Heart right ventricle (tissue), 16 donors: ENCODE results near the gene FMO5. TPM values are rescaled to one million over a fixed set of nuclear protein-coding genes. Genes with fewer than 3 reads are reported as not detected.

Experiments
- ATAC-seq, 8 donors: fragments of 200-7000 bp; cut with Tn5 transposase; one replicate each; pipeline ENCODE4 v1.9.1; 2020; ENCODE audit warnings: mild to moderate bottlenecking in 8 of 8, moderate library complexity in 8 of 8, moderate number of reproducible peaks in 1 of 8
- DNase-seq, 2 donors: peaks; one replicate each; pipeline ENCODE4 v3.0.0-alpha.2; 2020
- H3K27ac ChIP-seq, 10 donors: fragments of 200-600 bp; sonication (generic) in 2 of 10; one replicate each; pipeline versions ENCODE4 v1.5.0 to v1.8.0; 2020 to 2022; ENCODE audit warnings: mild to moderate bottlenecking in 3 of 10
- H3K27me3 ChIP-seq, 7 donors: fragments of 200-600 bp; one replicate each; pipeline ENCODE4 v1.8.0; 2021 to 2022; ENCODE audit warnings: mild to moderate bottlenecking in 2 of 7
- H3K36me3 ChIP-seq, 9 donors: fragments of 200-600 bp; sonication (generic) in 1 of 9; one replicate each; pipeline versions ENCODE4 v1.5.0 to v1.8.0; 2020 to 2022; ENCODE audit warnings: mild to moderate bottlenecking in 2 of 9
- H3K4me1 ChIP-seq, 9 donors: fragments of 200-600 bp; sonication (generic) in 1 of 9; one replicate each; pipeline versions ENCODE4 v1.5.0 to v1.8.0; 2020 to 2022; ENCODE audit warnings: mild to moderate bottlenecking in 4 of 9
- H3K4me3 ChIP-seq, 10 donors: fragments of 200-600 bp; sonication (generic) in 2 of 10; one replicate each; pipeline versions ENCODE4 v1.5.0 to v1.8.0; 2020 to 2022; ENCODE audit warnings: mild to moderate bottlenecking in 7 of 10, moderate library complexity in 2 of 10
- H3K9me3 ChIP-seq, 11 donors: fragments of 200-600 bp in 10 of 11; sonication (generic) in 2 of 11; one replicate each; pipeline versions ENCODE4 v1.5.0 to v1.8.0; 2013 to 2022; ENCODE audit warnings: mild to moderate bottlenecking in 2 of 11, control low read depth in 1 of 11, moderate library complexity in 1 of 11
- CTCF ChIP-seq, 9 donors: fragments of 200-600 bp; sonication (generic) in 2 of 9; IDR thresholded peaks; one replicate each; pipeline versions ENCODE4 v1.5.0 to v1.8.0; 2021 to 2022; ENCODE audit warnings: antibody characterized with exemption in 9 of 9, mild to moderate bottlenecking in 5 of 9, moderate library complexity in 1 of 9
- WGBS, 2 donors: extraction: QIAGEN DNeasy Blood & Tissue Kit; methylation state at CpG; one replicate each; pipeline ENCODE4 v1.1.7; 2013; ENCODE audit warnings: inconsistent platforms in 1 of 2; 5-methylcytosine and 5-hydroxymethylcytosine counted together
- intact Hi-C, 10 donors: fragments of 100-400 bp; cut with DNase I; formaldehyde crosslinking; loops; one replicate each; pipeline versions ENCODE4 v1.11.1 to v1.14.2; 2022
- polyA plus RNA-seq, 2 donors: library from polyadenylated mRNA; stranded (reverse); fragments of 200-250 nt; gene quantifications; one replicate each; pipeline ENCODE4 v1.2.3, GENCODE V29; 2013
- total RNA-seq, 10 donors: library from RNA; stranded (reverse); fragmentation: NEBNext Ultra II Directional in 3 of 10; extraction: Animal tissue kit (Norgen Biotek cat#: 25700) in 3 of 10; gene quantifications; one replicate each; pipeline versions ENCODE4 v1.2.1 to v1.2.4, GENCODE V29; 2021 to 2023
- donor health status: Arrhythmogenic right ventricular cardiomyopathy.
- donor health status: ischemic (EF 13 %, LVEDD 7.1; RV severe dilation, severe dysfunction).
- donor health status: healthy with polysubstance abuse.
- donor health status: DM: no; HTN: yes; CAD: no.
- donor health status: DM: no; HTN: no; CAD: no.
- donor health status: ischemic (EF 25% LVEDD 6.9; RV normal size, moderate dysfunction).
- donor health status: ischemic (EF 25% LVEDD 5.7; RV mildly dilated, moderate dysfunction).
- donor health status: healthy.
- donor health status: DM: yes; HTN: yes; CAD: no.
- donor health status: Ischemic cardiomyopathy.
- donor health status: ischemic (EF 35%, LVEDD 5.7; RV mildly dilated, moderate dysfunction).
- donor health status: nonischemic (EF 11% LVEDD 7.7; RV severe dilation, severe dysfunction).
- donor health status: DM: yes; HTN: yes; CAD: no.
- donor health status: PGD.
- donor health status: ischemic (EF 29% LVEDD 5.4; RV normal size, mild dysfunction).
- donor health status: nonischemic (EF 23%, LVEDD 6.1; RV moderate dilation, normal function).

Gene FMO5
- total and polyA plus RNA-seq, 12 donors, result 0.20 to 21.7 (median 0.78) TPM

- no peak for TF ChIP-seq CTCF (IDR thresholded peaks at IDR 0.05)
These were observed 35.8 kb upstream of the FMO5 start for GRCh38 chr1:147260956-147261355.

GRCh38 chr1:147252540-147252939 lies 27.4 kb upstream of the FMO5 start:
- ATAC-seq, result no peak
- WGBS, 2 donors, result 97% methylated on average over 9 of the region's 9 CpGs
- H3K9me3 ChIP-seq, result no peaks in the 10 kb centered on the region
- H3K4me3 ChIP-seq, result no peak overlapping the region
- intact Hi-C loops, result no loop called here
- H3K36me3 ChIP-seq, result peaks cover 0 to 39% (median 0%) of the 10 kb centered on the region in 9 donors
- peaks cover 0 to 2% (median under 1%) of the 10 kb centered on the region in 9 donors for H3K4me1 ChIP-seq
- DNase-seq, result no peak
- H3K27me3 ChIP-seq, result no peaks in the 10 kb centered on the region
- TF ChIP-seq CTCF (IDR thresholded peaks at IDR 0.05), result no peak
- H3K27ac ChIP-seq, result no peak overlapping the region

More at GRCh38 chr1:147260956-147261355, 35.8 kb upstream of the FMO5 start:
- H3K9me3 ChIP-seq, result no peaks in the 10 kb centered on the region
- H3K27me3 ChIP-seq, result no peaks in the 10 kb centered on the region
- H3K4me3 ChIP-seq, result no peak overlapping the region
- DNase-seq (no peak), ATAC-seq (no peak)
- 97 to 98% methylated on average over 4 of the region's 4 CpGs for WGBS, 2 donors
- no peak overlapping the region for H3K27ac ChIP-seq
- intact Hi-C loops, result no loop called here
- no peaks in the 10 kb centered on the region for H3K4me1 ChIP-seq
- H3K36me3 ChIP-seq, result peaks cover 0 to 95% (median 19%) of the 10 kb centered on the region in 9 donors

GRCh38 chr1:147247656-147248238 lies 22.6 kb upstream of the FMO5 start:
- Histone ChIP-seq H3K9me3 (no peaks in the 10 kb centered on the region), H3K36me3 (peaks cover 0 to 5% (median 0%) of the 10 kb centered on the region in 9 donors), H3K4me1 (peaks cover 0 to 41% (median 16%) of the 10 kb centered on the region in 9 donors), H3K27me3 (no peaks in the 10 kb centered on the region), H3K4me3 (no peak overlapping the region), H3K27ac (no peak overlapping the region)
- intact Hi-C loops, result no loop called here
- no peak for TF ChIP-seq CTCF (IDR thresholded peaks at IDR 0.05)
- DNase-seq (no peak), ATAC-seq (no peak)
- WGBS, 2 donors, result 76 to 93% methylated on average over 4 of the region's 4 CpGs

GRCh38 chr1:147246910-147247655 lies 21.9 kb upstream of the FMO5 start:
- H3K27ac ChIP-seq, result no peak overlapping the region
- no peak for ATAC-seq
- 63 to 82% methylated on average over 2 of the region's 2 CpGs for WGBS, 2 donors
- no peaks in the 10 kb centered on the region for H3K27me3 ChIP-seq
- no peak overlapping the region for H3K4me3 ChIP-seq
- no peaks in the 10 kb centered on the region for H3K36me3 ChIP-seq
- no peaks in the 10 kb centered on the region for H3K9me3 ChIP-seq
- H3K4me1 ChIP-seq, result peaks cover 0 to 44% (median 18%) of the 10 kb centered on the region in 9 donors
- TF ChIP-seq CTCF (IDR thresholded peaks at IDR 0.05), result no peak
- no peak for DNase-seq
- intact Hi-C loops, result no loop called here
